ENCODE results near the gene SH3D21. TPM values are rescaled to one million over a fixed set of nuclear protein-coding genes. Genes with fewer than 3 reads are reported as not detected.

The SH3D21 gene
- total RNA-seq, 4 donors from 2014 or later: 12.7 to 143 (median 15.9) TPM

DNA sequence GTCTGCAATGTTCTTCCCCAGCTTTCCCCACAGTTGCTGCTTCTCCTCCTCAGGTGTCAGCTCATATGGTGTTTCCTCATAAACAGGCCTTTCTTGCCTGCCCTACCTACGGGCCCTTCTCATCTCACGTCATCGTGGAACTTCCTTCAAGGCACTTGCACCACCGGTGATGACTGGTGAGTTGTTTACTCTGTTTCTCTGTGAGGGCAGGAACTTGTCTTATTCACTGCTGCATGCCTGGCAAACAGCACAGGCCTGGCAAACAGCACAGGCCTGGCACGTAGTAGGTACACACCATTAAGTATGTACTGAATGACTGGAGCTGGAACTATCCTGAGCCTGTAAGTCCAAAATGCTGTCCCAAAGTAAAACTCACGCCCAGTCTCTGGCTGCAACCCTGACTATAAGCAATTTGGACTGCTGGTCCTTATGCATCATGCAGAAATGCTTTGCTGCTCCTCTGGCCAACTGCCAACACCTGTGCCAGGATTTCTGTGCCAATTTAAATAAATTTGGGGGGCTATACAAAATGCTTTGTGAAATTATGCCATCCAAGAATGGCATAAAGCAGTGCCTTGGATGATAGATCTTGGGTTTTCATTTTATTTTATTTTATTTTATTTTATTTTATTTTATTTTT is 53.9 kb downstream of the SH3D21 start:
- peaks cover 0 to 1% (median under 1%) of the 10 kb centered on the region in 4 donors for H3K4me1 ChIP-seq
- H3K36me3 ChIP-seq: peaks cover 0 to 27% (median 10%) of the 10 kb centered on the region in 4 donors
- WGBS, 2 donors (ENCODE audit: low coverage in 1 of 2): 64 to 69% methylated on average over 3 to 6 of the region's 6 CpGs
- H3K27me3 ChIP-seq: no peaks in the 10 kb centered on the region
- no peak for DNase-seq
- no peaks in the 10 kb centered on the region for H3K9me3 ChIP-seq
- TF ChIP-seq POLR2A (IDR thresholded peaks at IDR 0.05) (no peak), EP300 (IDR thresholded peaks at IDR 0.05; ENCODE audit: low read depth) (no peak)
- TF ChIP-seq, protein P1, sequence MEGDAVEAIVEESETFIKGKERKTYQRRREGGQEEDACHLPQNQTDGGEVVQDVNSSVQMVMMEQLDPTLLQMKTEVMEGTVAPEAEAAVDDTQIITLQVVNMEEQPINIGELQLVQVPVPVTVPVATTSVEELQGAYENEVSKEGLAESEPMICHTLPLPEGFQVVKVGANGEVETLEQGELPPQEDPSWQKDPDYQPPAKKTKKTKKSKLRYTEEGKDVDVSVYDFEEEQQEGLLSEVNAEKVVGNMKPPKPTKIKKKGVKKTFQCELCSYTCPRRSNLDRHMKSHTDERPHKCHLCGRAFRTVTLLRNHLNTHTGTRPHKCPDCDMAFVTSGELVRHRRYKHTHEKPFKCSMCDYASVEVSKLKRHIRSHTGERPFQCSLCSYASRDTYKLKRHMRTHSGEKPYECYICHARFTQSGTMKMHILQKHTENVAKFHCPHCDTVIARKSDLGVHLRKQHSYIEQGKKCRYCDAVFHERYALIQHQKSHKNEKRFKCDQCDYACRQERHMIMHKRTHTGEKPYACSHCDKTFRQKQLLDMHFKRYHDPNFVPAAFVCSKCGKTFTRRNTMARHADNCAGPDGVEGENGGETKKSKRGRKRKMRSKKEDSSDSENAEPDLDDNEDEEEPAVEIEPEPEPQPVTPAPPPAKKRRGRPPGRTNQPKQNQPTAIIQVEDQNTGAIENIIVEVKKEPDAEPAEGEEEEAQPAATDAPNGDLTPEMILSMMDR (IDR thresholded peaks at IDR 0.05): no peak
- intact Hi-C loops (cut with DNase I; ENCODE audit: low total_unique reads): no loop called here
- in situ Hi-C loops (cut with MboI; ENCODE audit: low pct_ligation_motif_present in 1 of 4, low pct_unique_long_range_greater_than_20kb in 1 of 4, low sequenced_read_pairs in 3 of 4): no loop called here
- H3K4me3 ChIP-seq: no peak overlapping the region
- no peak overlapping the region for H3K27ac ChIP-seq

DNA sequence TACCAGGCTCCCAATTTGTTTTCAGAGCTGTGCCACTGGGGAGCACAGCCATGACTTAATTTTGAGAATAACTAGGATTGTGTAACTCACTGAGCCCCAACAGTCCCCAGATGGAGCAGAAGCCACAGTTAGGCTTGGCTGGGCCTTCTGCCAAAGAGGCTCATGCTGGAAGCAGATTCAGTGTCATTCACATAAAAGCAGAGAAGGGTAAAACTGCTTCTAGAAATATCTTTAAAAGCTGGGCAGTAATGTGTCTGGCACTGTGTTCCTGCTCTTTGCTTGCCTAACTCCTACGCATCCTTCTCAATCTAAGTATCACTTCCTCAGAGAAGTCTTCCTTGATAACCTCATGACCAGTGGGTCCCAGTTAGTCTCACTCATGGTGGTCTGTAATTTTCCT is 59.2 kb downstream of the SH3D21 start:
- H3K36me3 ChIP-seq: peaks cover 0 to 10% (median 3%) of the 10 kb centered on the region in 4 donors
- intact Hi-C loops (cut with DNase I; ENCODE audit: low total_unique reads) (no loop called here), in situ Hi-C loops (cut with MboI; ENCODE audit: low pct_ligation_motif_present in 1 of 4, low pct_unique_long_range_greater_than_20kb in 1 of 4, low sequenced_read_pairs in 3 of 4) (no loop called here)
- H3K27me3 ChIP-seq: no peaks in the 10 kb centered on the region
- no peak for DNase-seq
- no peak overlapping the region for H3K4me3 ChIP-seq
- peaks cover 7 to 47% (median 27%) of the 10 kb centered on the region in 4 donors for H3K4me1 ChIP-seq
- TF ChIP-seq POLR2A (IDR thresholded peaks at IDR 0.05): no peak
- TF ChIP-seq, protein P1 (IDR thresholded peaks at IDR 0.05): no peak
- TF ChIP-seq EP300 (IDR thresholded peaks at IDR 0.05; ENCODE audit: low read depth): no peak
- TF ChIP-seq POLR2AphosphoS5 (IDR thresholded peaks at IDR 0.05): no peak
- H3K9me3 ChIP-seq: no peaks in the 10 kb centered on the region
- 89 to 92% methylated on average over 1 of the region's 1 CpG for WGBS, 2 donors (ENCODE audit: low coverage in 1 of 2)
- H3K27ac ChIP-seq: peak overlapping the region in 3 of 4 donors; percentile 45 to 66 (median 63)

- intact Hi-C loops (cut with DNase I; ENCODE audit: low total_unique reads) (no loop called here), in situ Hi-C loops (cut with MboI; ENCODE audit: low pct_ligation_motif_present in 1 of 4, low pct_unique_long_range_greater_than_20kb in 1 of 4, low sequenced_read_pairs in 3 of 4) (no loop called here)
- Histone ChIP-seq H3K9me3 (no peaks in the 10 kb centered on the region), H3K27ac (peak overlapping the region; percentile 13 to 66 (median 54)), H3K36me3 (peaks cover 0 to 10% (median 3%) of the 10 kb centered on the region in 4 donors), H3K4me1 (peaks cover 7 to 47% (median 27%) of the 10 kb centered on the region in 4 donors), H3K4me3 (no peak overlapping the region), H3K27me3 (no peaks in the 10 kb centered on the region)
- DNase-seq: no peak
- TF ChIP-seq POLR2AphosphoS5 (IDR thresholded peaks at IDR 0.05) (no peak), EP300 (IDR thresholded peaks at IDR 0.05; ENCODE audit: low read depth) (no peak), POLR2A (IDR thresholded peaks at IDR 0.05) (no peak)
- 47% methylated on average over 18 of the region's 18 CpGs; no CpG with 5 or more reads in 1 of the 2 donors for WGBS, 2 donors (ENCODE audit: low coverage in 1 of 2)
Measured at GRCh38 chr1:36366091-36366661, 60.0 kb downstream of the SH3D21 start.

- TF ChIP-seq EP300 (IDR thresholded peaks at IDR 0.05; ENCODE audit: low read depth): no peak
- no peak for TF ChIP-seq POLR2A (IDR thresholded peaks at IDR 0.05)
- TF ChIP-seq POLR2AphosphoS5 (IDR thresholded peaks at IDR 0.05): no peak
- TF ChIP-seq, protein P1 (IDR thresholded peaks at IDR 0.05): no peak
- intact Hi-C loops (cut with DNase I; ENCODE audit: low total_unique reads): no loop called here
- H3K9me3 ChIP-seq: no peaks in the 10 kb centered on the region
- H3K4me3 ChIP-seq: no peak overlapping the region
- peak overlapping the region; percentile 59 to 66 (median 62) for H3K27ac ChIP-seq
- no peak for DNase-seq
- no peaks in the 10 kb centered on the region for H3K27me3 ChIP-seq
- peaks cover 7 to 55% (median 27%) of the 10 kb centered on the region in 4 donors for H3K4me1 ChIP-seq
- H3K36me3 ChIP-seq: peaks cover 0 to 9% (median 3%) of the 10 kb centered on the region in 4 donors
- 89 to 90% methylated on average over 2 to 5 of the region's 5 CpGs for WGBS, 2 donors (ENCODE audit: low coverage in 1 of 2)
- in situ Hi-C loops (cut with MboI; ENCODE audit: low pct_ligation_motif_present in 1 of 4, low pct_unique_long_range_greater_than_20kb in 1 of 4, low sequenced_read_pairs in 3 of 4): no loop called here
Measured at GRCh38 chr1:36367066-36367465, 60.9 kb downstream of the SH3D21 start.

Measured in transverse colon (tissue), 4 donors.